NB4 (cell line): ENCODE results near the gene REEP1.

Experiments
- DNase-seq: peaks from one replicate; pipeline ENCODE4 v3.0.0; 2010; ENCODE audit warnings: low read depth
- H3K4me3 ChIP-seq: one replicate; pipeline ENCODE4 v1.5.1; 2011; ENCODE audit warnings: mild to moderate bottlenecking, low read depth, low read length, moderate library complexity
- MAX ChIP-seq: IDR thresholded peaks from 2 replicates; pipeline ENCODE4 v1.6.1; 2011; ENCODE audit warnings: low read depth, low read length
- MYC ChIP-seq: IDR thresholded peaks from 2 replicates; pipeline ENCODE4 v1.6.1; 2011; ENCODE audit warnings: low read depth, low read length
- POLR2A ChIP-seq: IDR thresholded peaks from 2 replicates; pipeline ENCODE4 v1.6.1; 2011; ENCODE audit warnings: mild to moderate bottlenecking; ENCODE audit not compliant: insufficient read length; ENCODE audit errors: extremely low read depth
- TF ChIP-seq, protein P1 (sequence below): IDR thresholded peaks from one replicate; pipeline ENCODE4 v1.5.1; 2012; ENCODE audit warnings: low read depth, low read length

The REEP1 gene

GRCh38 chr2:86241611-86242010, 95.8 kb downstream of the REEP1 start:
- TF ChIP-seq MAX (no peak), POLR2A (no peak), MYC (no peak)
- TF ChIP-seq, protein P1, sequence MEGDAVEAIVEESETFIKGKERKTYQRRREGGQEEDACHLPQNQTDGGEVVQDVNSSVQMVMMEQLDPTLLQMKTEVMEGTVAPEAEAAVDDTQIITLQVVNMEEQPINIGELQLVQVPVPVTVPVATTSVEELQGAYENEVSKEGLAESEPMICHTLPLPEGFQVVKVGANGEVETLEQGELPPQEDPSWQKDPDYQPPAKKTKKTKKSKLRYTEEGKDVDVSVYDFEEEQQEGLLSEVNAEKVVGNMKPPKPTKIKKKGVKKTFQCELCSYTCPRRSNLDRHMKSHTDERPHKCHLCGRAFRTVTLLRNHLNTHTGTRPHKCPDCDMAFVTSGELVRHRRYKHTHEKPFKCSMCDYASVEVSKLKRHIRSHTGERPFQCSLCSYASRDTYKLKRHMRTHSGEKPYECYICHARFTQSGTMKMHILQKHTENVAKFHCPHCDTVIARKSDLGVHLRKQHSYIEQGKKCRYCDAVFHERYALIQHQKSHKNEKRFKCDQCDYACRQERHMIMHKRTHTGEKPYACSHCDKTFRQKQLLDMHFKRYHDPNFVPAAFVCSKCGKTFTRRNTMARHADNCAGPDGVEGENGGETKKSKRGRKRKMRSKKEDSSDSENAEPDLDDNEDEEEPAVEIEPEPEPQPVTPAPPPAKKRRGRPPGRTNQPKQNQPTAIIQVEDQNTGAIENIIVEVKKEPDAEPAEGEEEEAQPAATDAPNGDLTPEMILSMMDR: no peak
- DNase-seq: peak; percentile 45
- H3K4me3 ChIP-seq: no peak overlapping the region

- TF ChIP-seq, protein P1: no peak
- TF ChIP-seq MYC (no peak), MAX (no peak), POLR2A (no peak)
- DNase-seq: no peak
- H3K4me3 ChIP-seq: no peak overlapping the region
Measured at GRCh38 chr2:86240251-86240650, 97.2 kb downstream of the REEP1 start.

DNA sequence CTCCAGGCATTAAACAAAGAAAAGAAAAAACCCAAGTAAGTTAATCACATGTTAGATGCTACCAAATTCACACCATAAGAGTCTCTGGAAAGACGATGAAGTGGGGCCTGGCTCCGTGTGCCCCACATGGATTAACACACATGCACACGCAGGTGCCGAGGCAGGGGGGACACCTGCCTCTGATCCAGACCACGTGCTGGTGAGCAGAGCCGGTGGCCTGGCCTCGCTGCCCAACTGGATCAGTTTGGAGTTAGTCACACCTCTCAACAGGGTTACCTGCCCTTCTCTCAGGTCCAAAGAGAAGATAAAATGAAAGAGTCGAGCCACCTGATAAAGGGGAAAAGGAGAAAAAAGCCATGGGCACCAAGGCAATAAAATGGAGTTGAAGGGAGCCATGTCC, 97.7 kb downstream of the REEP1 start:
- no peak for DNase-seq
- no peak overlapping the region for H3K4me3 ChIP-seq
- TF ChIP-seq POLR2A (no peak), MYC (no peak), MAX (no peak)
- TF ChIP-seq, protein P1: no peak

DNA sequence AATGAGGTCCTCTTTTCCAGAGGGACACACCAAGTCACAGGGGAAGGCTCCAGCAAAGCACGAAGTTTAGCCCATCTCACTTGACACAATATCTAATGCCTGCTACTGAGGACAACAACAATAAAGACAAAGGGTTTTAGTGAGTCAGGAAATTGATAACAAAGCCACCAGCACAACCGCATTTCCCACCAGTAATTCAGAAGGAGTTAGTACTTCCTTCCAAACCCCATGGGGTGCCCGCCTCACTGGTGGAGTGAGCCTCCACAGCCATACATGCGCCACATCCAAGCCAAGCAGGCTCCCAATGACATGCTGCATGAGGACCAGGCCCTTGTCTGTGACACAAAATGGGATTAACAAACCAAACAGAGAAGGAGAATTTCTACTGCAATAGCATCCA, 98.1 kb downstream of the REEP1 start:
- no peak for TF ChIP-seq MYC
- no peak for TF ChIP-seq POLR2A
- TF ChIP-seq MAX: peak; percentile 2; the same call in 1 of the 2 replicates
- DNase-seq: peak; percentile 78
- H3K4me3 ChIP-seq: no peak overlapping the region

DNA sequence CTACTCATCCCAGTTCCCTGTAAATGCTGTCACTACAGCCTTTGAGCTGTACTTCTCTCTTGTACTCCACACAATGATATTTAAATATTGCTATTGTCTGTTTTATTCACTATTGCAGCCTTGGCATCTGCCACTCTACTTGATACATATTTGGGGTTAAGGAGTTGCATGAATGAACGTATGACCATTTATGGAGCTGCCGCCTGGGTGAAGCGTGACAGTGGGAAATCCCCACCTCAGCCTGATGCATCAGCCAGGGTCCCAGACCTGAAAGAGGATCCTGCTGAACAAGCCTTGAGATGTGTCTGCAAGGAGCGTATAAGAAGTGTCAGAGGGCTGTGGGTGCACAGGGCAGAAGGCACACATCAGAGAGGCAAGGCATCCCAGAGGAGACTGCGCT, 99.1 kb downstream of the REEP1 start:
- peak; percentile 18 for DNase-seq
- TF ChIP-seq MYC: no peak
- TF ChIP-seq, protein P1: no peak
- no peak for TF ChIP-seq MAX
- no peak for TF ChIP-seq POLR2A
- H3K4me3 ChIP-seq: no peak overlapping the region

GRCh38 chr2:86237172-86237571, 100.3 kb downstream of the REEP1 start:
- TF ChIP-seq, protein P1: no peak
- TF ChIP-seq MAX (no peak), MYC (no peak), POLR2A (no peak)
- no peak overlapping the region for H3K4me3 ChIP-seq
- DNase-seq: no peak
